Activated CD8-positive, alpha-beta memory T cell treated with anti-CD3 and anti-CD28 coated beads for 36 hours (primary cell): Measurements from ENCODE around the gene EIF2AK2. TPM values are rescaled to one million over a fixed set of nuclear protein-coding genes. Genes with fewer than 3 reads are reported as not detected.

Experiments used
- CTCF ChIA-PET: fragments of 350-600 bp; sonication (Branson Sonifier 250); formaldehyde crosslinking; loops from one replicate; lab custom pipeline; 2021; ENCODE audit warnings: antibody characterized with exemption; lab: Charles Lee
- POLR2A ChIA-PET: fragments of 350-600 bp; sonication (Branson Sonifier 250); formaldehyde crosslinking; loops from one replicate; lab custom pipeline; 2021; ENCODE audit warnings: antibody characterized with exemption; lab: Charles Lee
- total RNA-seq, 2 experiments: library from RNA; stranded (reverse); gene quantifications; one replicate each; pipeline ENCODE4 v1.2.3, GENCODE V29; 2021

The EIF2AK2 gene
- total RNA-seq, 2 experiments from 2014 or later: 37.4 to 38.4 TPM

GRCh38 chr2:37068686-37069085 is 88.1 kb downstream of the EIF2AK2 start:
- CTCF ChIA-PET: interaction anchor here (1.0 kb wide), 1 partner anchor 10 kb away, joined by 3 read pairs; no protein-coding TSS in a partner anchor

GRCh38 chr2:37061776-37062175 is 95.0 kb downstream of the EIF2AK2 start:
- ChIA-PET POLR2A (no interaction called here), CTCF (no interaction called here)

More at GRCh38 chr2:37068686-37069085, 88.1 kb downstream of the EIF2AK2 start:
- POLR2A ChIA-PET: no interaction called here

GRCh38 chr2:37061013-37061711 is 95.6 kb downstream of the EIF2AK2 start:
- POLR2A ChIA-PET: no interaction called here
- CTCF ChIA-PET: no interaction called here

- ChIA-PET CTCF (no interaction called here), POLR2A (no interaction called here)
These were observed 96.3 kb downstream of the EIF2AK2 start for GRCh38 chr2:37060446-37060845.

- CTCF ChIA-PET: no interaction called here
These were observed 96.9 kb downstream of the EIF2AK2 start for GRCh38 chr2:37059841-37060240.

DNA sequence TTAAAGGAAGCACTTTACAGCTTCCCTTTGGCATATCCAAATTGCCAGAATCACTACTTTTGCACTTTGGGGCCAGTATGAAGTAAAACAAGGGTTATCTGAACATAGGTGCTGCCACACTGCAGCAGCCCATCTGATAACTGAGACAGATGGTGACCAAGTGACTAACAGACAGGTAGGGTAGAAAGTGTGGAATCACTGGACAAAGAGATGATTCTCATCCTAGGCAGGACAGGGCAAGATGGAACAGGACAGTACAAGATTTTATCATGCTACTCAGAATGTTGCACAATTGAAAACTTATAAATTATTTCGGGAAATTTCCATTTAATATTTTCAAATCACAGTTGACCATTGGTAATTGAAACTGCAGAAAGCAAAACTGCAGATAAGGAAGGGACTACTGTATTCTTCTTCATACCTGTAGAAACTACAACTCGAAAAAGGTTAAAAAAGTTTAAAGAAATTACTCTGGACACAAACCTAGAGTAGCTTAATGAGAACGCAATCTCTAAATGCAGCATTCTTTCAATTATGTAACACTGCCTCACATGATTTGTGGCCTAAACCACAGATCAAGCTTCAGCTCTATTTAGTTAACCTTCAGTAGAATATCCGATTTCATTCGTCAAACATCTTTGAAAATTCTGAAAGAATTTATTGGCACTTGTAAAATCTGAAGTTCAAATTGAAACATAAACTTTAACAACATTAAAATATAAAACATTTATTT is 104.0 kb downstream of the EIF2AK2 start:
- ChIA-PET CTCF (no interaction called here), POLR2A (no interaction called here)

More at GRCh38 chr2:37059841-37060240, 96.9 kb downstream of the EIF2AK2 start:
- POLR2A ChIA-PET: no interaction called here

Other genes with a start within 250 kb of the EIF2AK2 start
- gene STRN, start 190.4 kb downstream of the EIF2AK2 start, total RNA-seq: 10 to 100 TPM; 25.6 to 27.9 TPM
- gene HEATR5B, start 72.6 kb downstream of the EIF2AK2 start, total RNA-seq: 10 to 100 TPM; 17.5 to 18.2 TPM
- 10 to 100 TPM; 16.3 to 17.4 TPM for gene GPATCH11, start 72.5 kb downstream of the EIF2AK2 start, total RNA-seq
- not detected for gene SULT6B1, start 31.7 kb upstream of the EIF2AK2 start, total RNA-seq
- gene CEBPZOS, start 39.5 kb upstream of the EIF2AK2 start, total RNA-seq: 10 to 100 TPM; 38.0 to 42.7 TPM
- 100 to 1,000 TPM; 103 to 105 TPM for gene CEBPZ, start 74.6 kb upstream of the EIF2AK2 start, total RNA-seq
- gene NDUFAF7, start 74.7 kb upstream of the EIF2AK2 start, total RNA-seq: 10 to 100 TPM; 20.7 to 20.8 TPM
- gene PRKD3, start 167.9 kb upstream of the EIF2AK2 start, total RNA-seq: 10 to 100 TPM; 61.0 to 67.1 TPM
- gene QPCT, start 187.7 kb upstream of the EIF2AK2 start, total RNA-seq: 1 to 10 TPM; 5.5 to 6.6 TPM